GM18907 (cell line): Measurements from ENCODE around the gene MAPK13.

ENCODE experiments used
- ATAC-seq: cut with Tn5 transposase; IDR thresholded peaks from one replicate; pipeline ENCODE4 v1.9.1; 2021; ENCODE audit warnings: mild to moderate bottlenecking, moderate library complexity; ENCODE audit not compliant: unreplicated experiment

MAPK13 gene

GRCh38 chr6:36142971-36143838 is 12.9 kb downstream of the MAPK13 start:
- no peak for ATAC-seq

- no peak for ATAC-seq
Observed at GRCh38 chr6:36145495-36145894, 15.2 kb downstream of the MAPK13 start.

GRCh38 chr6:36147294-36147693 is 17.0 kb downstream of the MAPK13 start:
- no peak for ATAC-seq

- no peak for ATAC-seq
Observed at GRCh38 chr6:36149476-36149875, 19.2 kb downstream of the MAPK13 start.

- no peak for ATAC-seq
Observed at GRCh38 chr6:36150283-36150682, 20.0 kb downstream of the MAPK13 start.

- ATAC-seq = no peak
Observed at GRCh38 chr6:36154286-36154685, 24.0 kb downstream of the MAPK13 start.

GRCh38 chr6:36155662-36156061 is 25.3 kb downstream of the MAPK13 start:
- no peak for ATAC-seq

- ATAC-seq = no peak
Observed at GRCh38 chr6:36160147-36160760, 29.9 kb downstream of the MAPK13 start.

GRCh38 chr6:36169023-36170007 is 39.0 kb downstream of the MAPK13 start:
- ATAC-seq = no peak

- no peak for ATAC-seq
Observed at GRCh38 chr6:36170704-36171103, 40.4 kb downstream of the MAPK13 start.

- no peak for ATAC-seq
Observed at GRCh38 chr6:36171573-36171972, 41.3 kb downstream of the MAPK13 start.

- ATAC-seq = no peak
Observed at GRCh38 chr6:36177166-36177565, 46.9 kb downstream of the MAPK13 start.

GRCh38 chr6:36178544-36178943 is 48.2 kb downstream of the MAPK13 start:
- no peak for ATAC-seq

- ATAC-seq = no peak
Observed at GRCh38 chr6:36180126-36180525, 49.8 kb downstream of the MAPK13 start.

- ATAC-seq = no peak
Observed at GRCh38 chr6:36184311-36184710, 54.0 kb downstream of the MAPK13 start.

GRCh38 chr6:36186199-36186598 is 55.9 kb downstream of the MAPK13 start:
- no peak for ATAC-seq

GRCh38 chr6:36187446-36187845 is 57.1 kb downstream of the MAPK13 start:
- no peak for ATAC-seq
